ENCODE results near the gene TRABD2B. TPM values are rescaled to one million over a fixed set of nuclear protein-coding genes. Genes with fewer than 3 reads are reported as not detected.
A peak's percentile ranks its signal among the peaks of the same experiment; 100 is the strongest.

The TRABD2B gene
- polyA plus RNA-seq, 5 donors = 2.8 to 4.5 (median 3.2) TPM

GRCh38 chr1:47883963-47884362 is 113.2 kb downstream of the TRABD2B start:
- no peak for DNase-seq

- DNase-seq = peak in 1 of 2 donors; percentile 20
Measured at GRCh38 chr1:47881505-47882442, 115.4 kb downstream of the TRABD2B start.

- DNase-seq = no peak
Measured at GRCh38 chr1:47876587-47876963, 120.6 kb downstream of the TRABD2B start.

GRCh38 chr1:47875831-47876586 is 121.2 kb downstream of the TRABD2B start:
- DNase-seq = peak; percentile 67 to 70

GRCh38 chr1:47875036-47875435 is 122.1 kb downstream of the TRABD2B start:
- DNase-seq = peak in 1 of 2 donors; percentile 11

GRCh38 chr1:47873337-47873736 is 123.8 kb downstream of the TRABD2B start:
- DNase-seq = no peak

GRCh38 chr1:47872886-47873285 is 124.3 kb downstream of the TRABD2B start:
- no peak for DNase-seq

GRCh38 chr1:47871799-47872353 is 125.3 kb downstream of the TRABD2B start:
- DNase-seq = no peak

GRCh38 chr1:47870946-47871676 is 126.1 kb downstream of the TRABD2B start:
- peak in 1 of 2 donors; percentile 18 for DNase-seq

- DNase-seq = no peak
Measured at GRCh38 chr1:47870480-47870879, 126.7 kb downstream of the TRABD2B start.

- DNase-seq = no peak
Measured at GRCh38 chr1:47868348-47868676, 128.9 kb downstream of the TRABD2B start.

- DNase-seq = no peak
Measured at GRCh38 chr1:47867438-47868347, 129.5 kb downstream of the TRABD2B start.

GRCh38 chr1:47866601-47867437 is 130.4 kb downstream of the TRABD2B start:
- peak; percentile 39 to 50 for DNase-seq

GRCh38 chr1:47865881-47866535 is 131.2 kb downstream of the TRABD2B start:
- no peak for DNase-seq

- no peak for DNase-seq
Measured at GRCh38 chr1:47859092-47859743, 138.0 kb downstream of the TRABD2B start.

- no peak for DNase-seq
Measured at GRCh38 chr1:47856996-47857395, 140.2 kb downstream of the TRABD2B start.

- no peak for DNase-seq
Measured at GRCh38 chr1:47855230-47855629, 142.0 kb downstream of the TRABD2B start.

- no peak for DNase-seq
Measured at GRCh38 chr1:47854552-47855144, 142.5 kb downstream of the TRABD2B start.

All from right lung (tissue), 5 donors.